Spleen (tissue), 11 donors: ENCODE results near the gene HSD17B12. TPM values are rescaled to one million over a fixed set of nuclear protein-coding genes. Genes with fewer than 3 reads are reported as not detected.

ENCODE experiments used
- DNase-seq: peaks from one replicate; pipeline ENCODE4 v3.0.0-alpha.2; 2020
- H3K27ac ChIP-seq, 8 donors: fragments of 200-600 bp; sonication (generic) in 7 of 8; 1 replicate in 4 of 8; 2 replicates in 4 of 8; pipeline versions ENCODE4 v1.5.0 to v1.8.0; 2016 to 2021; ENCODE audit warnings: inconsistent platforms in 4 of 8, mild to moderate bottlenecking in 4 of 8, moderate library complexity in 1 of 8
- H3K27me3 ChIP-seq, 7 donors: fragments of 200-600 bp; sonication (generic) in 6 of 7; replicated peaks in 1 of 7; 1 replicate in 4 of 7; 2 replicates in 3 of 7; pipeline versions ENCODE4 v1.5.0 to v1.8.0; 2016 to 2021; ENCODE audit warnings: inconsistent platforms in 3 of 7, mild to moderate bottlenecking in 1 of 7
- H3K36me3 ChIP-seq, 6 donors: fragments of 200-600 bp; sonication (generic) in 5 of 6; 1 replicate in 4 of 6; 2 replicates in 2 of 6; pipeline versions ENCODE4 v1.5.0 to v1.8.0; 2016 to 2021; ENCODE audit warnings: inconsistent platforms in 2 of 6
- H3K4me1 ChIP-seq, 6 donors: fragments of 200-600 bp; sonication (generic) in 5 of 6; 1 replicate in 3 of 6; 2 replicates in 3 of 6; pipeline versions ENCODE4 v1.5.0 to v1.8.0; 2016 to 2021; ENCODE audit warnings: inconsistent platforms in 3 of 6
- H3K4me3 ChIP-seq, 8 donors: fragments of 200-600 bp; sonication (generic) in 7 of 8; 1 replicate in 4 of 8; 2 replicates in 4 of 8; pipeline versions ENCODE4 v1.5.0 to v1.8.0; 2016 to 2021; ENCODE audit warnings: inconsistent platforms in 4 of 8, mild to moderate bottlenecking in 4 of 8, moderate library complexity in 2 of 8
- H3K9me3 ChIP-seq, 8 donors: fragments of 200-600 bp; sonication (generic) in 7 of 8; 1 replicate in 4 of 8; 2 replicates in 4 of 8; pipeline versions ENCODE4 v1.5.0 to v1.8.0; 2016 to 2021; ENCODE audit warnings: inconsistent platforms in 4 of 8
- POLR2A ChIP-seq, 3 donors: fragments of 450-650 bp; IDR thresholded peaks; one replicate each; pipeline ENCODE4 v1.5.1; 2017; ENCODE audit warnings: antibody characterized with exemption in 3 of 3, mild to moderate bottlenecking in 1 of 3
- POLR2AphosphoS5 ChIP-seq, 3 donors: sonication (generic); formaldehyde crosslinking; IDR thresholded peaks; one replicate each; pipeline ENCODE4 v1.5.1; 2017; ENCODE audit warnings: antibody characterized with exemption in 3 of 3
- WGBS, 5 donors: extraction: QIAGEN DNeasy Blood & Tissue Kit in 3 of 5; methylation state at CpG; one replicate each; pipeline versions ENCODE4 v1.1.5 to v1.1.7; 2013 to 2018; 5-methylcytosine and 5-hydroxymethylcytosine counted together
- intact Hi-C: fragments of 100-400 bp; cut with DNase I; formaldehyde crosslinking; loops from one replicate; pipeline ENCODE4 v1.15.0; 2023; ENCODE audit warnings: low total_unique reads
- polyA plus RNA-seq, 3 donors: library from polyadenylated mRNA; stranded (reverse); fragments of 200-250 nt; gene quantifications; one replicate each; pipeline ENCODE4 v1.2.1, GENCODE V29; 2013
- total RNA-seq, 7 donors: library from RNA; depleted of rRNA in 3 of 7; stranded (reverse); fragments of >200 nt in 3 of 7; fragmentation: NEBNext Ultra II Directional in 4 of 7; extraction: Animal tissue kit (Norgen Biotek cat#: 25700) in 4 of 7; gene quantifications; one replicate each; pipeline versions ENCODE4 v1.1.0 to v1.2.1, GENCODE V29; 2016 to 2021
- TF ChIP-seq, protein P1 (sequence below), 11 experiments: fragments of 200-600 bp in 7 of 11; fragments of 450-650 bp in 4 of 11; sonication (generic) in 4 of 11; IDR thresholded peaks in 8 of 11; conservative IDR thresholded peaks in 3 of 11; 1 replicate in 7 of 11; 2 replicates in 4 of 11; pipeline versions ENCODE4 v1.4.0 to v1.8.0; 2016 to 2021; ENCODE audit warnings: antibody characterized with exemption in 11 of 11, inconsistent platforms in 4 of 11, mild to moderate bottlenecking in 1 of 11
- donor health status: healthy with polysubstance abuse.
- donor health status: DM: no; HTN: no; CAD: no; lungs with moderate emphysema.
- donor health status: DM: no; HTN: no; CAD: no.
- donor health status: Bipolar disorder and iron deficiency.
- donor health status: healthy.
- donor health status: DM: no; HTN: no; CAD: no.
- donor health status: DM: yes; HTN: yes; CAD: no.

The HSD17B12 gene
- total and polyA plus RNA-seq, 10 donors = 17.5 to 80.0 (median 56.3) TPM

DNA sequence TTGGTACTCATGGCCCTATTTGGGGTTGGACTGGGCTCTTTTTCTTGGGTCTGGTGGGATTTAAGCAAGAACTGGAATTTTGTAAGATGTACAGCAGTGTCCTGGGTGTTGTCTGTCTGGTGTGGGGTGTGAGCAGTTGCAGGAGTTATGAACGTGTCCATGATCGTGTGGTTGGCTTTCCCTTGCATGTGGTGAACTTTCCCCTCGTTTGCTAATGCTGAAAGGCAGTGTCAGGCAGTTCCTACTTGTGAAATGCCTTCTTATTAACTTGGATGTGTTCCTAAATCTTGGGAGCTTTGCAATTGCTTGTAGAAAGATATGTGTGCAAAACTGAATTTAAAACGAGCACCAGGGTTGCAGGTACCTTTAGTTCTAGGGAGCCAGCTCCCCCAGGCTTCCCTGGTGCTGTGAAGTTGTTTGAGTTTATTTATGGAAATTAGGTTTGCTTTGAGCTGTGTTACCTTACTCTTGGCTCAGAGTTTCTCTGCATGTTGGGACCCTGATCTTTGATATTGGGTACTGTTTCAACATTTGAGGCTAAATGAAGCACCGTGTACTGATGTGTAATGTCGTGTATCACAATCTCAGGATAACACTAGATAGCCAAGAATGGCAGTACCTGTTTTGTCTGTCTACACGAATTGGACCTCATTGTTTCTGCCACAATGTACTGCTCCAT is 35.8 kb upstream of the HSD17B12 start:
- H3K27ac ChIP-seq = peak overlapping the region in 6 of 8 donors; percentile 69 to 85 (median 78)
- peaks cover 0 to 4% (median 0%) of the 10 kb centered on the region in 6 donors for H3K36me3 ChIP-seq
- intact Hi-C loops = no loop called here
- TF ChIP-seq POLR2A (IDR thresholded peaks at IDR 0.05) (no peak), POLR2AphosphoS5 (IDR thresholded peaks at IDR 0.05) (no peak)
- TF ChIP-seq, protein P1, sequence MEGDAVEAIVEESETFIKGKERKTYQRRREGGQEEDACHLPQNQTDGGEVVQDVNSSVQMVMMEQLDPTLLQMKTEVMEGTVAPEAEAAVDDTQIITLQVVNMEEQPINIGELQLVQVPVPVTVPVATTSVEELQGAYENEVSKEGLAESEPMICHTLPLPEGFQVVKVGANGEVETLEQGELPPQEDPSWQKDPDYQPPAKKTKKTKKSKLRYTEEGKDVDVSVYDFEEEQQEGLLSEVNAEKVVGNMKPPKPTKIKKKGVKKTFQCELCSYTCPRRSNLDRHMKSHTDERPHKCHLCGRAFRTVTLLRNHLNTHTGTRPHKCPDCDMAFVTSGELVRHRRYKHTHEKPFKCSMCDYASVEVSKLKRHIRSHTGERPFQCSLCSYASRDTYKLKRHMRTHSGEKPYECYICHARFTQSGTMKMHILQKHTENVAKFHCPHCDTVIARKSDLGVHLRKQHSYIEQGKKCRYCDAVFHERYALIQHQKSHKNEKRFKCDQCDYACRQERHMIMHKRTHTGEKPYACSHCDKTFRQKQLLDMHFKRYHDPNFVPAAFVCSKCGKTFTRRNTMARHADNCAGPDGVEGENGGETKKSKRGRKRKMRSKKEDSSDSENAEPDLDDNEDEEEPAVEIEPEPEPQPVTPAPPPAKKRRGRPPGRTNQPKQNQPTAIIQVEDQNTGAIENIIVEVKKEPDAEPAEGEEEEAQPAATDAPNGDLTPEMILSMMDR (IDR thresholded peaks at IDR 0.05 in 8 of 11, conservative IDR thresholded peaks at IDR 0.05 in 3 of 11) = no peak
- no peak for DNase-seq
- peaks cover 0 to 16% (median 1%) of the 10 kb centered on the region in 7 donors for H3K27me3 ChIP-seq
- H3K9me3 ChIP-seq = no peaks in the 10 kb centered on the region
- WGBS, 5 donors = 25 to 37% (median 29%) methylated on average over 7 of the region's 7 CpGs
- H3K4me1 ChIP-seq = peaks cover 7 to 32% (median 22%) of the 10 kb centered on the region in 6 donors
- peak overlapping the region; percentile 69 to 93 (median 82) for H3K4me3 ChIP-seq

DNA sequence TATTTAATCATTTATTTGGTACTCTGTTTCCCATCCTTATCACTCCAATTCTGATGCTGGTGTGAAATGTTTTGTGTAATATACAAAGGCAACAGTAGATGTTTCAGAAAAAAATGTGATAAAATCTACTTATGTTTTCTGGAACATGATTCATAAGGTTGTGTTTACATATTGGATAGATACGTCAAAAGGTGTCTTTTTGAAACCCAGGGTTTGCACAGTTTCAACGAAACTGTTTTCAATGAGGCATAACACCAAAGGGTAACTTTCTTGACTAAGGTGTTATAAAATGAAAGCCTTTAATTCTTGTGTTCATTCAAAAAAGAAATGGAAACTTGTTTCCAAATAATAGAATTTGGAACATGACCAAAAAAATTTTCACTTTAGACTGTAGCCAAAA is 33.8 kb upstream of the HSD17B12 start:
- peaks cover 0 to 9% (median 0%) of the 10 kb centered on the region in 6 donors for H3K36me3 ChIP-seq

DNA sequence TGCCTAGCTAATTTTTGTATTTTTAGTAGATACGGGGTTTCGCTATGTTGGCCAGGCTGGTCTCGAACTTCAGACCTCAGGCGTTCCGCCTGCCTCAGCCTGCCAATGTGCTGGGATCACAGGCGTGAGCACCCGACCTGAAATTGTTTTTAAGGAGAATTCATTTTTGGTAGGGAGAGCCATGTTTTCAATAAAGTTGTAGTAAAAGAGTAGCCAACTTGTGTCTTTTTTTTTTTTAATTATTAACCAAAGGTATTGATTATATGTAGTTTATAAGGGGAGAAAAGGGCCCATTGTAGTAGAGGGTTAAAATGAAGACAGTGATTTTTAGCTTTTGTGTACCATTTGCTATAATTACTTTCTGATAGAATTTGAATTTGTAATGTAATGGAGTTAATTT is 31.6 kb upstream of the HSD17B12 start:
- Histone ChIP-seq H3K27me3 (no peaks in the 10 kb centered on the region), H3K9me3 (no peaks in the 10 kb centered on the region), H3K4me1 (peaks cover 7 to 24% (median 17%) of the 10 kb centered on the region in 6 donors), H3K4me3 (no peak overlapping the region), H3K36me3 (peaks cover 0 to 9% (median 0%) of the 10 kb centered on the region in 6 donors), H3K27ac (no peak overlapping the region)
- intact Hi-C loops = no loop called here
- 80 to 98% (median 95%) methylated on average over 7 of the region's 7 CpGs for whole genome bisulfite sequencing, 5 donors
- TF ChIP-seq POLR2AphosphoS5 (IDR thresholded peaks at IDR 0.05) (no peak), POLR2A (IDR thresholded peaks at IDR 0.05) (no peak)
- TF ChIP-seq, protein P1 (IDR thresholded peaks at IDR 0.05 in 8 of 11, conservative IDR thresholded peaks at IDR 0.05 in 3 of 11) = no peak
- DNase-seq = no peak

More for the DNA sequence above, 33.8 kb upstream of the HSD17B12 start:
- intact Hi-C loops = no loop called here
- no peak overlapping the region for H3K27ac ChIP-seq
- H3K4me3 ChIP-seq = no peak overlapping the region
- peaks cover 7 to 32% (median 22%) of the 10 kb centered on the region in 6 donors for H3K4me1 ChIP-seq
- TF ChIP-seq POLR2AphosphoS5 (IDR thresholded peaks at IDR 0.05) (no peak), POLR2A (IDR thresholded peaks at IDR 0.05) (no peak)
- TF ChIP-seq, protein P1 (IDR thresholded peaks at IDR 0.05 in 8 of 11, conservative IDR thresholded peaks at IDR 0.05 in 3 of 11) = no peak
- no peaks in the 10 kb centered on the region for H3K9me3 ChIP-seq
- WGBS, 5 donors = 86 to 93% (median 90%) methylated on average over 2 of the region's 2 CpGs
- no peak for DNase-seq
- H3K27me3 ChIP-seq = no peaks in the 10 kb centered on the region

DNA sequence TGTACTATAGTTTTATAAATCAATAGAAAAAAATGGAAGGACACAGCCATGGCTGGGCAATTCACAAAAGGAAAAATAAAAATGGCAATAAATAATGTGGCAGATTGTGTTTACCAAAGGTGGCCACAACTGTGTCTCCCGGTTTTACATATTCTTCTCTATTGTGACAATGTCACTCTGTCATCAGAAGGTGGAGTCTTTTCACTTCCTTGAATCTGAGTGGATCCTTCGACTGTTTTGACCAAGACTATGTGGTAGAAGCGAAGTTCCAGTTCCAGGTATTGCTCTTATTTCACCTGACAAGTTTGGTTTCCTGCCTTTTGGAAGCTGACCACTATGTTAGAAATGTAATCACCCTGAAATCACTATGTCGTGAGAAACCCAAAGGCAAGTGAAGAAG is 31.0 kb upstream of the HSD17B12 start:
- intact Hi-C loops = no loop called here
- no peak for TF ChIP-seq POLR2A (IDR thresholded peaks at IDR 0.05)
- TF ChIP-seq, protein P1 (IDR thresholded peaks at IDR 0.05 in 8 of 11, conservative IDR thresholded peaks at IDR 0.05 in 3 of 11) = no peak
- TF ChIP-seq POLR2AphosphoS5 (IDR thresholded peaks at IDR 0.05) = no peak
- H3K27ac ChIP-seq = no peak overlapping the region
- no peak overlapping the region for H3K4me3 ChIP-seq
- peaks cover 0 to 9% (median 0%) of the 10 kb centered on the region in 6 donors for H3K36me3 ChIP-seq
- H3K4me1 ChIP-seq = peaks cover 7 to 20% (median 15%) of the 10 kb centered on the region in 6 donors
- H3K27me3 ChIP-seq = no peaks in the 10 kb centered on the region
- WGBS, 5 donors = 85 to 93% (median 89%) methylated on average over 4 of the region's 4 CpGs
- DNase-seq = no peak
- no peaks in the 10 kb centered on the region for H3K9me3 ChIP-seq
